HCT116 (cell line): Measurements from ENCODE around the gene ACVR1B. TPM values are rescaled to one million over a fixed set of nuclear protein-coding genes. Genes with fewer than 3 reads are reported as not detected.

Experiments used
- ATAC-seq: fragments of 200-7000 bp; cut with Tn5 transposase; 2 replicates; pipeline ENCODE4 v1.9.1; 2020; ENCODE audit warnings: mild to moderate bottlenecking, moderate library complexity
- BruUV-seq: library from RNA; stranded (reverse); fragments of 400-500 nt; replicated peaks from 2 replicates; lab custom pipeline; 2021; lab: Mats Ljungman, UMichigan
- CTCF ChIA-PET: fragments of 300-600 bp; sonication (Branson Sonifier 250); formaldehyde crosslinking; loops from one replicate; lab custom pipeline; 2021; ENCODE audit warnings: antibody characterized with exemption; lab: Charles Lee
- POLR2A ChIA-PET: fragments of 300-600, 350-600 bp; sonication (Branson Sonifier 250); formaldehyde crosslinking; loops from one replicate; lab custom pipeline; 2021; ENCODE audit warnings: antibody characterized with exemption; lab: Charles Lee
- RAD21 ChIA-PET, 2 experiments: fragments of 300-600 bp; sonication (Branson Sonifier 250); formaldehyde crosslinking; loops; one replicate each; lab custom pipeline; 2023; ENCODE audit warnings: low total read pairs in 2 of 2; ENCODE audit not compliant: uncharacterized antibody in 2 of 2, unreplicated experiment in 2 of 2, low non-redundant PET in 1 of 2; lab: Charles Lee
- DNase-seq: peaks from one replicate; pipeline ENCODE4 v3.0.0-alpha.2; 2010; ENCODE audit warnings: low read depth, low spot score
- H2AFZ ChIP-seq: fragments of 200-600 bp; shearing (Covaris generic), sonication (generic); 2 replicates; pipeline ENCODE4 v1.6.1; 2017; ENCODE audit warnings: low read depth, mixed run types, mixed read lengths, antibody characterized with exemption, low read length; ENCODE audit not compliant: poor library complexity, severe bottlenecking
- H3K27ac ChIP-seq: 2 replicates; pipeline ENCODE4 v1.5.1; 2012; ENCODE audit warnings: low read depth, low read length
- H3K27me3 ChIP-seq: fragments of 200-600 bp; sonication (generic); 2 replicates; pipeline ENCODE4 v1.6.1; 2016; ENCODE audit warnings: mixed run types, low read length, mixed read lengths; ENCODE audit not compliant: insufficient read depth
- H3K36me3 ChIP-seq, 2 experiments: fragments of 200-500 bp in 1 of 2; fragments of 200-600 bp in 1 of 2; sonication (Bioruptor generic) in 1 of 2; sonication (generic) in 1 of 2; 2 replicates each; pipeline versions ENCODE4 v1.5.1 to v1.6.1; 2014 to 2016; ENCODE audit warnings: low read length in 2 of 2, inconsistent platforms in 1 of 2, mixed read lengths in 1 of 2, mixed run types in 1 of 2; ENCODE audit not compliant: insufficient read depth in 2 of 2, control insufficient read depth in 1 of 2
- H3K4me1 ChIP-seq, 2 experiments: fragments of 200-600 bp in 1 of 2; sonication (generic) in 1 of 2; 2 replicates each; pipeline versions ENCODE4 v1.5.1 to v1.6.1; 2012 to 2017; ENCODE audit warnings: low read length in 2 of 2, inconsistent platforms in 1 of 2, mild to moderate bottlenecking in 1 of 2, mixed read lengths in 1 of 2, mixed run types in 1 of 2, moderate library complexity in 1 of 2; ENCODE audit not compliant: insufficient read depth in 2 of 2, control insufficient read depth in 1 of 2
- H3K4me2 ChIP-seq: fragments of 200-600 bp; sonication (generic); 2 replicates; pipeline ENCODE4 v1.6.1; 2017; ENCODE audit warnings: mixed run types, low read length, mixed read lengths
- H3K4me3 ChIP-seq, 2 experiments: fragments of 200-600 bp in 1 of 2; sonication (generic) in 1 of 2; replicated peaks in 1 of 2; 2 replicates each; pipeline ENCODE4 v1.5.1; 2011 to 2016; ENCODE audit warnings: low read length in 2 of 2, control low read depth in 1 of 2, low read depth in 1 of 2, mild to moderate bottlenecking in 1 of 2, mixed read lengths in 1 of 2, mixed run types in 1 of 2
- H3K79me2 ChIP-seq: fragments of 200-600 bp; sonication (generic); 2 replicates; pipeline ENCODE4 v1.6.1; 2017; ENCODE audit warnings: mild to moderate bottlenecking, mixed run types, low read length, moderate library complexity, mixed read lengths; ENCODE audit not compliant: insufficient read depth
- H3K9ac ChIP-seq: fragments of 200-600 bp; sonication (generic); 2 replicates; pipeline ENCODE4 v1.6.1; 2016; ENCODE audit warnings: low read length, mixed read lengths
- H3K9me2 ChIP-seq: fragments of 200-600 bp; sonication (generic), shearing (Covaris generic); 2 replicates; pipeline ENCODE4 v1.6.1; 2017; ENCODE audit warnings: mixed run types, mild to moderate bottlenecking, moderate library complexity; ENCODE audit not compliant: insufficient read depth
- H3K9me3 ChIP-seq, 2 experiments: fragments of 200-500 bp in 1 of 2; fragments of 200-600 bp in 1 of 2; sonication (Bioruptor generic) in 1 of 2; sonication (generic) in 1 of 2; 2 replicates each; pipeline ENCODE4 v1.6.1; 2014 to 2017; ENCODE audit warnings: low read length in 2 of 2, mixed read lengths in 2 of 2, inconsistent platforms in 1 of 2, low read depth in 1 of 2, mild to moderate bottlenecking in 1 of 2, mixed run types in 1 of 2, moderate library complexity in 1 of 2; ENCODE audit not compliant: control insufficient read depth in 1 of 2, insufficient read depth in 1 of 2
- H4K20me1 ChIP-seq: fragments of 200-600 bp; sonication (generic), shearing (Covaris generic); 2 replicates; pipeline ENCODE4 v1.6.1; 2017; ENCODE audit warnings: mixed run types, mild to moderate bottlenecking, moderate library complexity; ENCODE audit not compliant: insufficient read depth
- CBX3 ChIP-seq: IDR thresholded peaks from 2 replicates; pipeline ENCODE4 v1.6.1; 2012; ENCODE audit warnings: low read depth
- CEBPB ChIP-seq: IDR thresholded peaks from 2 replicates; pipeline ENCODE4 v1.6.1; 2012; ENCODE audit warnings: low read depth
- EGR1 ChIP-seq: IDR thresholded peaks from 2 replicates; pipeline ENCODE4 v1.6.1; 2012; ENCODE audit warnings: low read depth
- ELF1 ChIP-seq: IDR thresholded peaks from 2 replicates; pipeline ENCODE4 v1.6.1; 2012; ENCODE audit warnings: low read depth, borderline replicate concordance
- EZH2phosphoT487 ChIP-seq: fragments of 200-600 bp; IDR thresholded peaks from 2 replicates; pipeline ENCODE4 v1.6.1; 2018; ENCODE audit warnings: antibody characterized with exemption, borderline replicate concordance
- FOSL1 ChIP-seq: IDR thresholded peaks from 2 replicates; pipeline ENCODE4 v1.6.1; 2012; ENCODE audit warnings: low read depth
- POLR2A ChIP-seq: IDR thresholded peaks from 2 replicates; pipeline ENCODE4 v1.7.0; 2011; ENCODE audit warnings: borderline replicate concordance; ENCODE audit not compliant: insufficient read depth, insufficient read length; ENCODE audit errors: extremely low read depth
- POLR2AphosphoS5 ChIP-seq: IDR thresholded peaks from 2 replicates; pipeline ENCODE4 v1.6.1; 2011; ENCODE audit warnings: mild to moderate bottlenecking, low read depth, low read length, moderate library complexity
- RAD21 ChIP-seq: IDR thresholded peaks from 2 replicates; pipeline ENCODE4 v1.6.1; 2012; ENCODE audit warnings: low read depth, mild to moderate bottlenecking
- SIN3A ChIP-seq: IDR thresholded peaks from 2 replicates; pipeline ENCODE4 v1.6.1; 2012; ENCODE audit warnings: low read depth
- SRF ChIP-seq: IDR thresholded peaks from 2 replicates; pipeline ENCODE4 v1.6.1; 2012; ENCODE audit warnings: low read depth
- TCF7L2 ChIP-seq: IDR thresholded peaks from 2 replicates; pipeline ENCODE4 v1.7.0; 2011; ENCODE audit warnings: borderline replicate concordance, inconsistent platforms; ENCODE audit not compliant: insufficient read depth, insufficient read length; ENCODE audit errors: extremely low read depth
- ZFX ChIP-seq: fragments of 450-650 bp; IDR thresholded peaks from 2 replicates; pipeline ENCODE4 v1.6.1; 2017
- intact Hi-C: fragments of 100-400 bp; cut with micrococcal nuclease; formaldehyde crosslinking; loops from 2 replicates; pipeline ENCODE4 v1.10.0; 2022
- total RNA-seq: library from RNA; stranded (reverse); gene quantifications from one replicate; pipeline ENCODE4 v1.2.1, GENCODE V29; 2021; ENCODE audit not compliant: unreplicated experiment
- TF ChIP-seq, protein P1 (sequence below), 3 experiments: fragments of 200-600 bp in 1 of 3; sonication (generic) in 1 of 3; IDR thresholded peaks in 2 of 3; conservative IDR thresholded peaks in 1 of 3; 2 replicates each; pipeline ENCODE4 v1.5.1; 2012 to 2017; ENCODE audit warnings: low read depth in 2 of 3, low read length in 2 of 3, antibody characterized with exemption in 1 of 3, borderline replicate concordance in 1 of 3, control low read depth in 1 of 3, mild to moderate bottlenecking in 1 of 3, mixed read lengths in 1 of 3, mixed run types in 1 of 3, moderate library complexity in 1 of 3; ENCODE audit not compliant: insufficient read depth in 1 of 3
- TF ChIP-seq, protein P2 (sequence below): IDR thresholded peaks from 2 replicates; pipeline ENCODE4 v1.6.1; 2012
- TF ChIP-seq, protein P3 (sequence below): IDR thresholded peaks from 2 replicates; pipeline ENCODE4 v1.6.1; 2011; ENCODE audit warnings: mild to moderate bottlenecking, low read length, moderate library complexity; ENCODE audit not compliant: insufficient replicate concordance; ENCODE audit errors: extremely low read depth
- TF ChIP-seq, protein P4 (sequence below): IDR thresholded peaks from 2 replicates; pipeline ENCODE4 v1.6.1; 2012

ACVR1B gene
- total RNA-seq, 1 experiment from 2014 or later: 22.7 TPM

DNA sequence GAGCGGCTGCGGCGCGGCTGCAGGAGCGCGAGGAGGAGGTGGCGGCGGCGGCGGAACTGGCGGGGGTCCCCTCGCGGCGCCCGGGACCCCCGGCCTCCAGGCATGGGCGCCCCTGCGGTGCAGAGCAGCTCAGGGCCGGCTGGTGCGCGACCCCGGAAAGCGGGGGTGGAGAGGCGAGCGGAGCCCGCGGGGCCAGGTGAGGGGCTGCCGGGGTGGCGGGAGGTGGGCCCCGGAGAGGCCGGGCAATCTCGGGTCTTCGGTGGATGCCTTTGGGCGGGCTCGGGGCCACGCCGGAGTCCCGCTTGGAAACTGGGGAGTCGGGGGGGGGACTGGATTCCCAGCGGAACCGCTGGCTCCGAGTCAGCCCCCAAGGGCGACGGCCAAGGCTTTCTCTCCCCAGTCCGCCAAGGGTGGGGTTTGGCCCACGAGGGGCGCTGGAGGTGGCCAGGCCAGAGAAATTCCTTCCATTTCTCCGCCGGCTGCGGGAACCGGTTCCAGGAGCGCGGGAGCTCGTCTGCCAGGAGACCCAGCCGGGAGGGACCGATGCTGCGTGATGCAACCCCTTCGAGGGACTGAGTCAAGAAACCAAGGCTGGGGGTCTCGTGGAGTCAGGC is 85.9 kb downstream of the ACVR1B start (continued):
- TF ChIP-seq, protein P1, sequence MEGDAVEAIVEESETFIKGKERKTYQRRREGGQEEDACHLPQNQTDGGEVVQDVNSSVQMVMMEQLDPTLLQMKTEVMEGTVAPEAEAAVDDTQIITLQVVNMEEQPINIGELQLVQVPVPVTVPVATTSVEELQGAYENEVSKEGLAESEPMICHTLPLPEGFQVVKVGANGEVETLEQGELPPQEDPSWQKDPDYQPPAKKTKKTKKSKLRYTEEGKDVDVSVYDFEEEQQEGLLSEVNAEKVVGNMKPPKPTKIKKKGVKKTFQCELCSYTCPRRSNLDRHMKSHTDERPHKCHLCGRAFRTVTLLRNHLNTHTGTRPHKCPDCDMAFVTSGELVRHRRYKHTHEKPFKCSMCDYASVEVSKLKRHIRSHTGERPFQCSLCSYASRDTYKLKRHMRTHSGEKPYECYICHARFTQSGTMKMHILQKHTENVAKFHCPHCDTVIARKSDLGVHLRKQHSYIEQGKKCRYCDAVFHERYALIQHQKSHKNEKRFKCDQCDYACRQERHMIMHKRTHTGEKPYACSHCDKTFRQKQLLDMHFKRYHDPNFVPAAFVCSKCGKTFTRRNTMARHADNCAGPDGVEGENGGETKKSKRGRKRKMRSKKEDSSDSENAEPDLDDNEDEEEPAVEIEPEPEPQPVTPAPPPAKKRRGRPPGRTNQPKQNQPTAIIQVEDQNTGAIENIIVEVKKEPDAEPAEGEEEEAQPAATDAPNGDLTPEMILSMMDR (IDR thresholded peaks at IDR 0.05 in 2 of 3, conservative IDR thresholded peaks at IDR 0.05 in 1 of 3; ENCODE audit: borderline replicate concordance in 1 of 3, insufficient read depth in 1 of 3, low read depth in 2 of 3, low read length in 2 of 3): 0 out of 6 replicates have a peak, but pooled peaks of 1 of the 3 experiments have one; percentile 6
- TF ChIP-seq EZH2phosphoT487 (no peak), RAD21 (no peak)

DNA sequence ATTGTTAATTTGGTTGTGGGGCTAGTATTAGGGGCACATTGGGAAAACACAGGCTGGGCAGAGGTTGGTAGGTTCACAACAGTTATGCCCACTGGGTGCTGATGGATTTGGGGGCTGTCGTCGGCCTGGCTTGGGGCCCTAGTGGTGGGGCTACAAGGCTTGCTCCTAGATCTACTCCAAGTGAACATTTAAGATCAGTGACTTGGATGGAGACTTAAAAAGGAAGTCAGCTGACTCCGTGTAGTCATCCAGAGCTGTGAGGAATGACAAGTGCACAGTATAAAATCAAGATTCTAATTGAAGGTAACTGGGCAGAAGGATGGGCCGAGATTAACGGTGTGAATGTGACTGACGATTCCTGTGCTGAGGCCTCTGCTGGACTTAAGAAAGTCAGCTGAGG is 86.9 kb downstream of the ACVR1B start:
- ChIA-PET RAD21 (no interaction called here), POLR2A (interaction anchor here (1.0 to 1.5 kb wide), 2 partner anchors 9 to 12 kb away, joined by 3 to 7 read pairs; partner anchors contain the start of gene NR4A1), CTCF (interaction anchor here (1.5 kb wide), 1 partner anchor 30 kb away, joined by 5 read pairs; no protein-coding TSS in a partner anchor)
- H3K79me2 ChIP-seq: peaks cover 26% of the 10 kb centered on the region
- peak overlapping the region; percentile 96 for H3K9ac ChIP-seq
- H3K27ac ChIP-seq: no peak overlapping the region
- no peaks in the 10 kb centered on the region for H3K9me2 ChIP-seq
- H4K20me1 ChIP-seq: no peaks in the 10 kb centered on the region
- peaks cover 8 to 30% of the 10 kb centered on the region in 2 experiments for H3K4me1 ChIP-seq
- no peak for DNase-seq
- intact Hi-C loops: no loop called here
- BruUV-seq: TSS peak; percentile 53
- no peaks in the 10 kb centered on the region for H3K36me3 ChIP-seq
- 0 out of 4 replicates have a peak overlapping the region, but pooled peaks of 1 of the 2 experiments have one; percentile 77 for H3K4me3 ChIP-seq
- TF ChIP-seq, protein P2, sequence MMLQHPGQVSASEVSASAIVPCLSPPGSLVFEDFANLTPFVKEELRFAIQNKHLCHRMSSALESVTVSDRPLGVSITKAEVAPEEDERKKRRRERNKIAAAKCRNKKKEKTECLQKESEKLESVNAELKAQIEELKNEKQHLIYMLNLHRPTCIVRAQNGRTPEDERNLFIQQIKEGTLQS: no peak
- TF ChIP-seq POLR2A (no peak), EZH2phosphoT487 (no peak), ZFX (no peak), ELF1 (no peak), EGR1 (no peak), CBX3 (no peak), RAD21 (no peak), TCF7L2 (no peak), SRF (no peak), CEBPB (no peak), POLR2AphosphoS5 (no peak), SIN3A (no peak), FOSL1 (no peak)
- TF ChIP-seq, protein P3, sequence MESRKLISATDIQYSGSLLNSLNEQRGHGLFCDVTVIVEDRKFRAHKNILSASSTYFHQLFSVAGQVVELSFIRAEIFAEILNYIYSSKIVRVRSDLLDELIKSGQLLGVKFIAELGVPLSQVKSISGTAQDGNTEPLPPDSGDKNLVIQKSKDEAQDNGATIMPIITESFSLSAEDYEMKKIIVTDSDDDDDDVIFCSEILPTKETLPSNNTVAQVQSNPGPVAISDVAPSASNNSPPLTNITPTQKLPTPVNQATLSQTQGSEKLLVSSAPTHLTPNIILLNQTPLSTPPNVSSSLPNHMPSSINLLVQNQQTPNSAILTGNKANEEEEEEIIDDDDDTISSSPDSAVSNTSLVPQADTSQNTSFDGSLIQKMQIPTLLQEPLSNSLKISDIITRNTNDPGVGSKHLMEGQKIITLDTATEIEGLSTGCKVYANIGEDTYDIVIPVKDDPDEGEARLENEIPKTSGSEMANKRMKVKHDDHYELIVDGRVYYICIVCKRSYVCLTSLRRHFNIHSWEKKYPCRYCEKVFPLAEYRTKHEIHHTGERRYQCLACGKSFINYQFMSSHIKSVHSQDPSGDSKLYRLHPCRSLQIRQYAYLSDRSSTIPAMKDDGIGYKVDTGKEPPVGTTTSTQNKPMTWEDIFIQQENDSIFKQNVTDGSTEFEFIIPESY: no peak
- TF ChIP-seq, protein P4, sequence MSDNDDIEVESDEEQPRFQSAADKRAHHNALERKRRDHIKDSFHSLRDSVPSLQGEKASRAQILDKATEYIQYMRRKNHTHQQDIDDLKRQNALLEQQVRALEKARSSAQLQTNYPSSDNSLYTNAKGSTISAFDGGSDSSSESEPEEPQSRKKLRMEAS: no peak
- ATAC-seq: no peak
- no peaks in the 10 kb centered on the region for H3K27me3 ChIP-seq
- peak overlapping the region; percentile 93 for H3K4me2 ChIP-seq
- no peak overlapping the region for H2AFZ ChIP-seq
- H3K9me3 ChIP-seq: no peaks in the 10 kb centered on the region
